PC-9 (cell line): ENCODE measurements around the gene RNASEH1. TPM values are rescaled to one million over a fixed set of nuclear protein-coding genes. Genes with fewer than 3 reads are reported as not detected.

Experiments
- BruUV-seq: library from RNA; stranded (reverse); fragments of 400-500 nt; replicated peaks from 2 replicates; lab custom pipeline; 2021; lab: Mats Ljungman, UMichigan
- CTCF ChIA-PET: fragments of 300-600 bp; sonication (Branson Sonifier 250); formaldehyde crosslinking; loops from one replicate; lab custom pipeline; 2022; ENCODE audit warnings: antibody characterized with exemption; lab: Charles Lee
- POLR2A ChIA-PET: fragments of 300-600 bp; sonication (Branson Sonifier 250); formaldehyde crosslinking; loops from one replicate; lab custom pipeline; 2022; ENCODE audit warnings: antibody characterized with exemption; ENCODE audit not compliant: unreplicated experiment; lab: Charles Lee
- DNase-seq, 2 experiments: peaks; one replicate each; pipeline versions ENCODE4 v3.0.0 to v3.0.0-alpha.2; 2015 to 2022; ENCODE audit warnings: mixed read lengths in 1 of 2
- H2AFZ ChIP-seq: fragments of 200-600 bp; sonication (generic); 2 replicates; pipeline ENCODE4 v1.8.1; 2017; ENCODE audit warnings: antibody characterized with exemption
- H3F3A ChIP-seq: fragments of 200-600 bp; sonication (generic); 2 replicates; pipeline ENCODE4 v1.8.1; 2017; ENCODE audit warnings: antibody characterized with exemption, mild to moderate bottlenecking, low read depth; ENCODE audit not compliant: insufficient read depth
- H3K27ac ChIP-seq: fragments of 200-600 bp; sonication (generic); 2 replicates; pipeline ENCODE4 v1.6.1; 2016; ENCODE audit warnings: mixed run types
- H3K27me3 ChIP-seq: fragments of 200-600 bp; sonication (generic); 2 replicates; pipeline ENCODE4 v1.6.1; 2016; ENCODE audit warnings: low read depth, mixed run types; ENCODE audit not compliant: insufficient read depth
- H3K36me3 ChIP-seq: fragments of 200-600 bp; sonication (generic); 2 replicates; pipeline ENCODE4 v1.6.1; 2016; ENCODE audit warnings: low read depth, mixed run types
- H3K4me1 ChIP-seq: fragments of 200-600 bp; sonication (generic); replicated peaks from 2 replicates; pipeline ENCODE4 v1.6.1; 2016; ENCODE audit warnings: mixed run types; ENCODE audit not compliant: insufficient read depth
- H3K4me2 ChIP-seq: fragments of 200-600 bp; sonication (generic); 2 replicates; pipeline ENCODE4 v1.6.1; 2017; ENCODE audit warnings: mixed run types
- H3K4me3 ChIP-seq: fragments of 200-600 bp; sonication (generic); 2 replicates; pipeline ENCODE4 v1.6.1; 2016; ENCODE audit warnings: mixed run types
- H3K79me2 ChIP-seq: fragments of 200-600 bp; sonication (generic); 2 replicates; pipeline ENCODE4 v1.6.1; 2017; ENCODE audit warnings: low read depth, mixed run types
- H3K9me2 ChIP-seq: fragments of 200-600 bp; sonication (generic); 2 replicates; pipeline ENCODE4 v1.8.1; 2017; ENCODE audit warnings: mild to moderate bottlenecking; ENCODE audit not compliant: insufficient read depth
- H3K9me3 ChIP-seq: fragments of 200-600 bp; sonication (generic); 2 replicates; pipeline ENCODE4 v1.8.1; 2016; ENCODE audit warnings: low read depth; ENCODE audit not compliant: insufficient read depth
- H4K20me1 ChIP-seq: fragments of 200-600 bp; sonication (generic); 2 replicates; pipeline ENCODE4 v1.8.1; 2017; ENCODE audit not compliant: insufficient read depth
- CTCF ChIP-seq: fragments of 200-600 bp; sonication (generic); conservative IDR thresholded peaks from 2 replicates; pipeline ENCODE4 v1.6.1; 2017; ENCODE audit warnings: mixed run types, antibody characterized with exemption, mild to moderate bottlenecking, moderate library complexity
- EZH2 ChIP-seq: fragments of 200-600 bp; sonication (generic); IDR thresholded peaks from 2 replicates; pipeline ENCODE4 v1.8.0; 2017; ENCODE audit warnings: antibody characterized with exemption, low read depth
- intact Hi-C: fragments of 100-400 bp; cut with micrococcal nuclease; formaldehyde crosslinking; loops from one replicate; pipeline ENCODE4 v1.10.0; 2022; ENCODE audit not compliant: unreplicated experiment
- total RNA-seq: library from RNA; stranded (reverse); gene quantifications from 2 replicates; pipeline ENCODE4 v1.2.3, GENCODE V29; 2021

The RNASEH1 gene
- total RNA-seq, 1 experiment from 2014 or later = 28.4 TPM

GRCh38 chr2:3504741-3505140 lies 53.4 kb downstream of the RNASEH1 start:
- Histone ChIP-seq H2AFZ (no peak overlapping the region), H3K27me3 (no peaks in the 10 kb centered on the region), H3F3A (peaks cover 12% of the 10 kb centered on the region; the same call in 1 of the 2 replicates), H4K20me1 (peaks cover 3% of the 10 kb centered on the region; the same call in 1 of the 2 replicates), H3K27ac (no peak overlapping the region), H3K9me2 (no peaks in the 10 kb centered on the region), H3K9me3 (no peaks in the 10 kb centered on the region), H3K4me2 (no peak overlapping the region), H3K36me3 (peaks cover 20% of the 10 kb centered on the region; the same call in 1 of the 2 replicates), H3K4me1 (no peaks in the 10 kb centered on the region), H3K79me2 (0 out of 2 replicates have a peak, but pooled peaks cover 4% of the 10 kb centered on the region), H3K4me3 (no peak overlapping the region)
- no peak for DNase-seq
- TF ChIP-seq CTCF = no peak
- BruUV-seq = no TSS peak
- CTCF ChIA-PET = no interaction called here
- intact Hi-C loops = no loop called here
- POLR2A ChIA-PET = no interaction called here

- H2AFZ ChIP-seq = no peak overlapping the region
- peaks cover 3% of the 10 kb centered on the region; the same call in 1 of the 2 replicates for H4K20me1 ChIP-seq
Measured at GRCh38 chr2:3503483-3503882, 54.6 kb downstream of the RNASEH1 start.

GRCh38 chr2:3503046-3503445 lies 55.1 kb downstream of the RNASEH1 start:
- Histone ChIP-seq H3K36me3 (peaks cover 28% of the 10 kb centered on the region), H3K4me1 (no peaks in the 10 kb centered on the region), H3K4me3 (no peak overlapping the region), H3K4me2 (no peak overlapping the region), H3K9me2 (no peaks in the 10 kb centered on the region), H3F3A (peaks cover 9% of the 10 kb centered on the region; the same call in 1 of the 2 replicates), H3K27me3 (no peaks in the 10 kb centered on the region), H3K27ac (no peak overlapping the region), H3K79me2 (no peaks in the 10 kb centered on the region), H3K9me3 (no peaks in the 10 kb centered on the region), H4K20me1 (peaks cover 3% of the 10 kb centered on the region; the same call in 1 of the 2 replicates), H2AFZ (no peak overlapping the region)
- ChIA-PET CTCF (no interaction called here), POLR2A (no interaction called here)
- DNase-seq = no peak
- intact Hi-C loops = no loop called here
- BruUV-seq = no TSS peak
- no peak for TF ChIP-seq EZH2
- TF ChIP-seq CTCF = no peak

More at GRCh38 chr2:3503483-3503882, 54.6 kb downstream of the RNASEH1 start:
- Histone ChIP-seq H3K27me3 (no peaks in the 10 kb centered on the region), H3K79me2 (0 out of 2 replicates have a peak, but pooled peaks cover 3% of the 10 kb centered on the region), H3K4me2 (no peak overlapping the region), H3K27ac (no peak overlapping the region), H3K9me3 (no peaks in the 10 kb centered on the region), H3K4me1 (no peaks in the 10 kb centered on the region), H3K36me3 (peaks cover 28% of the 10 kb centered on the region), H3K4me3 (no peak overlapping the region), H3F3A (peaks cover 9% of the 10 kb centered on the region; the same call in 1 of the 2 replicates), H3K9me2 (no peaks in the 10 kb centered on the region)
- DNase-seq = no peak
- TF ChIP-seq EZH2 = no peak
- no peak for TF ChIP-seq CTCF
- intact Hi-C loops = no loop called here
- ChIA-PET POLR2A (no interaction called here), CTCF (no interaction called here)
- no TSS peak for BruUV-seq
